ENCODE measurements around the gene SPP2. TPM values are rescaled to one million over a fixed set of nuclear protein-coding genes. Genes with fewer than 3 reads are reported as not detected.

SPP2 gene
- total RNA-seq, 1 experiment from 2014 or later, result not detected

Other genes starting within 250 kb of the SPP2 start
- gene HJURP, start 196.2 kb upstream of the SPP2 start, total RNA-seq (2014; rRNA removed; shearing (Covaris generic)), result 61.6 and 84.5 TPM in 2 replicates
- gene TRPM8, start 133.3 kb upstream of the SPP2 start, total RNA-seq (2014; rRNA removed; shearing (Covaris generic)), result 0.31 TPM in 1 of 2 replicates, not detected in the other